NCI-H69 (cell line): Measurements from ENCODE around the gene GSTO2.

Experiments used
- DNase-seq: peaks from one replicate; lab custom pipeline; 2025; lab: John Stamatoyannopoulos, UW

GSTO2 gene

GRCh38 chr10:104308439-104308903 is 39.5 kb downstream of the GSTO2 start:
- no peak for DNase-seq

GRCh38 chr10:104309980-104310978 is 41.3 kb downstream of the GSTO2 start:
- DNase-seq: no peak

GRCh38 chr10:104311184-104311720 is 42.3 kb downstream of the GSTO2 start:
- no peak for DNase-seq

- DNase-seq: no peak
Observed at GRCh38 chr10:104314591-104315485, 45.9 kb downstream of the GSTO2 start.

- DNase-seq: no peak
Observed at GRCh38 chr10:104315486-104315921, 46.5 kb downstream of the GSTO2 start.

- DNase-seq: no peak
Observed at GRCh38 chr10:104316321-104317099, 47.5 kb downstream of the GSTO2 start.

GRCh38 chr10:104317269-104317710 is 48.3 kb downstream of the GSTO2 start:
- no peak for DNase-seq

GRCh38 chr10:104317726-104318299 is 48.8 kb downstream of the GSTO2 start:
- no peak for DNase-seq

- DNase-seq: no peak
Observed at GRCh38 chr10:104318326-104318725, 49.3 kb downstream of the GSTO2 start.

- DNase-seq: no peak
Observed at GRCh38 chr10:104318810-104319741, 50.1 kb downstream of the GSTO2 start.

- no peak for DNase-seq
Observed at GRCh38 chr10:104321226-104321625, 52.2 kb downstream of the GSTO2 start.

GRCh38 chr10:104321725-104322415 is 52.9 kb downstream of the GSTO2 start:
- DNase-seq: peak; percentile 43

- peak; percentile 86 for DNase-seq
Observed at GRCh38 chr10:104322416-104322782, 53.4 kb downstream of the GSTO2 start.

- DNase-seq: no peak
Observed at GRCh38 chr10:104323085-104323484, 54.1 kb downstream of the GSTO2 start.

GRCh38 chr10:104323760-104324201 is 54.8 kb downstream of the GSTO2 start:
- no peak for DNase-seq

- DNase-seq: no peak
Observed at GRCh38 chr10:104324221-104324686, 55.3 kb downstream of the GSTO2 start.

- no peak for DNase-seq
Observed at GRCh38 chr10:104324931-104325330, 55.9 kb downstream of the GSTO2 start.

GRCh38 chr10:104325436-104326435 is 56.8 kb downstream of the GSTO2 start:
- DNase-seq: no peak
